DND-41 (cell line): ENCODE measurements around the gene GCNT3.

ENCODE experiments used
- CTCF ChIP-seq: IDR thresholded peaks from 2 replicates; pipeline ENCODE4 v1.5.1; 2012; ENCODE audit warnings: borderline replicate concordance, low read length, moderate library complexity, mild to moderate bottlenecking; ENCODE audit not compliant: poor library complexity, severe bottlenecking; ENCODE audit errors: extremely low read depth
- EZH2 ChIP-seq: IDR thresholded peaks from 3 replicates; pipeline ENCODE4 v1.6.1; 2012; ENCODE audit warnings: borderline replicate concordance, low read depth, mild to moderate bottlenecking, moderate library complexity, low read length, inconsistent platforms; ENCODE audit not compliant: severe bottlenecking

GRCh38 chr15:59569477-59569876 lies 42.1 kb upstream of the GCNT3 start:
- TF ChIP-seq CTCF (no peak), EZH2 (no peak)
